K562 (cell line): ENCODE results near the gene NFAM1. TPM values are rescaled to one million over a fixed set of nuclear protein-coding genes. Genes with fewer than 3 reads are reported as not detected.

Experiments used
- ADNP ChIP-seq: fragments of 200-800 bp; sonication (Bioruptor generic); IDR thresholded peaks from 2 replicates; pipeline ENCODE4 v1.6.1; 2016; ENCODE audit warnings: missing genetic modification characterization, missing compliant biosample characterization
- AFF4 ChIP-seq: sonication (generic); formaldehyde crosslinking; IDR thresholded peaks from 2 replicates; pipeline ENCODE4 v1.8.0; 2023; ENCODE audit warnings: mild to moderate bottlenecking, missing genetic modification reagents
- CAMTA2 ChIP-seq: fragments of 250-450 bp; sonication (Bioruptor Pico); conservative IDR thresholded peaks from 2 replicates; pipeline ENCODE4 v1.5.1; 2022
- CTBP1 ChIP-seq: fragments of 450-650 bp; IDR thresholded peaks from 2 replicates; pipeline ENCODE4 v1.6.1; 2016; ENCODE audit warnings: borderline replicate concordance
- E2F4 ChIP-seq: sonication (generic); formaldehyde crosslinking; IDR thresholded peaks from 2 replicates; pipeline ENCODE4 v1.8.0; 2022; ENCODE audit warnings: mild to moderate bottlenecking, low read depth, missing genetic modification reagents
- GABPB1 ChIP-seq: sonication (generic); formaldehyde crosslinking; IDR thresholded peaks from 2 replicates; pipeline ENCODE4 v1.8.0; 2022; ENCODE audit warnings: mild to moderate bottlenecking, missing genetic modification reagents
- HDAC1 ChIP-seq, 2 experiments: fragments of 450-650 bp; IDR thresholded peaks; 2 replicates each; pipeline ENCODE4 v1.6.1; 2016 to 2017; ENCODE audit warnings: inconsistent platforms in 1 of 2, mild to moderate bottlenecking in 1 of 2, moderate library complexity in 1 of 2
- HES1 ChIP-seq: fragments of 450-650 bp; IDR thresholded peaks from 2 replicates; pipeline ENCODE4 v1.6.1; 2016; ENCODE audit warnings: low read depth, mild to moderate bottlenecking, moderate library complexity
- HEY1 ChIP-seq: fragments of 250-450 bp; sonication (Bioruptor Pico); IDR thresholded peaks from 2 replicates; pipeline ENCODE4 v1.5.0; 2020; ENCODE audit warnings: mild to moderate bottlenecking, moderate library complexity, borderline replicate concordance
- KHSRP ChIP-seq: fragments of 450-650 bp; IDR thresholded peaks from 2 replicates; pipeline ENCODE4 v1.6.1; 2017
- PKNOX1 ChIP-seq: fragments of 450-650 bp; IDR thresholded peaks from 2 replicates; pipeline ENCODE4 v1.6.1; 2016
- RAD51 ChIP-seq: fragments of 450-650 bp; IDR thresholded peaks from 2 replicates; pipeline ENCODE4 v1.7.1; 2016; ENCODE audit warnings: low read depth, mild to moderate bottlenecking, borderline replicate concordance
- TFAM ChIP-seq: fragments of 250-450 bp; sonication (Bioruptor Pico); conservative IDR thresholded peaks from 2 replicates; pipeline ENCODE4 v1.5.0; 2021; ENCODE audit warnings: mild to moderate bottlenecking, moderate library complexity
- ZBTB5 ChIP-seq: fragments of 450-650 bp; IDR thresholded peaks from 2 replicates; pipeline ENCODE4 v1.6.1; 2017; ENCODE audit warnings: antibody characterized with exemption
- ZBTB9 ChIP-seq: fragments of 450-650 bp; formaldehyde crosslinking; IDR thresholded peaks from 2 replicates; pipeline ENCODE4 v1.4.0; 2020; ENCODE audit warnings: mild to moderate bottlenecking, moderate library complexity
- ZNF584 ChIP-seq: fragments of 200-800 bp; sonication (Bioruptor generic); IDR thresholded peaks from 2 replicates; pipeline ENCODE4 v1.6.1; 2016; ENCODE audit warnings: low read depth, mild to moderate bottlenecking, missing genetic modification characterization, missing compliant biosample characterization
- ZNF77 ChIP-seq: fragments of 250-450 bp; sonication (Bioruptor Pico); IDR thresholded peaks from 2 replicates; pipeline ENCODE4 v1.5.0; 2020
- ZNF79 ChIP-seq: fragments of 250-450 bp; sonication (Bioruptor Pico); IDR thresholded peaks from 2 replicates; pipeline ENCODE4 v1.4.0; 2020; ENCODE audit warnings: low read depth, mild to moderate bottlenecking, moderate library complexity
- polyA plus RNA-seq, 8 experiments: library from polyadenylated mRNA; depleted of rRNA in 4 of 8; stranded (reverse) in 5 of 8; unstranded in 3 of 8; fragments of >200 nt; fragmentation: Nextera tagmentation in 2 of 8; fragmentation: Illumina TruSeq in 1 of 8; extraction: Ambion mirVana in 2 of 8; extraction: Trizol in 1 of 8; gene quantifications; 2 replicates each; pipeline versions ENCODE4 v1.2.1 to v1.2.3, GENCODE V29; 2011 to 2014; ENCODE audit warnings: inconsistent platforms in 1 of 8, missing spikeins in 1 of 8
- total RNA-seq, 7 experiments: library from RNA; depleted of rRNA in 6 of 7; stranded (reverse); fragments of >200 nt in 6 of 7; fragmentation: Illumina TruSeq in 2 of 7; extraction: Trizol in 2 of 7; gene quantifications; 2 replicates each; pipeline versions ENCODE4 v1.2.1 to v1.2.3, GENCODE V29; 2011 to 2021; ENCODE audit warnings: low replicate concordance in 1 of 7

The NFAM1 gene
- total and polyA plus RNA-seq, 9 of the 15 experiments (the other 6 are each of a cell fraction or from before 2014, with no cell fraction given): 0.01 to 0.18 (median 0.03) TPM; not detected in 5

- no peak for TF ChIP-seq GABPB1 (CRISPR knock-in tag)
- no peak for TF ChIP-seq RAD51
- no peak for TF ChIP-seq CAMTA2 (CRISPR knock-in tag)
- no peak for TF ChIP-seq E2F4
- peak; percentile 27; the same call in 1 of the 2 replicates for TF ChIP-seq ZBTB9 (CRISPR knock-in tag)
- TF ChIP-seq HES1: no peak
- TF ChIP-seq KHSRP: no peak
- peak; percentile 71; the same call in 1 of the 2 replicates for TF ChIP-seq CTBP1
- no peak for TF ChIP-seq AFF4 (CRISPR knock-in tag)
- no peak for TF ChIP-seq ZBTB5
- TF ChIP-seq ADNP (tag): no peak
- TF ChIP-seq TFAM (CRISPR knock-in tag): no peak
- no peak for TF ChIP-seq HEY1 (CRISPR knock-in tag)
- TF ChIP-seq ZNF77 (CRISPR knock-in tag): no peak
- TF ChIP-seq ZNF79 (CRISPR knock-in tag): no peak
- no peak for TF ChIP-seq ZNF584
- no peak for TF ChIP-seq PKNOX1
- no peak for TF ChIP-seq HDAC1 (IDR thresholded peaks at IDR 0.05)
Observed at GRCh38 chr22:42437488-42438292, 5.5 kb upstream of the NFAM1 start (continued).
